SK-N-SH (cell line): ENCODE results near the gene PHACTR2.

Experiments
- CHD2 ChIP-seq: fragments of 150-350 bp; IDR thresholded peaks from 2 replicates; pipeline ENCODE4 v1.6.1; 2018; ENCODE audit warnings: low read length; ENCODE audit not compliant: partially characterized antibody
- CTCF ChIP-seq: fragments of 200-600 bp; sonication (generic); IDR thresholded peaks from 2 replicates; pipeline ENCODE4 v1.6.1; 2017; ENCODE audit warnings: antibody characterized with exemption, mild to moderate bottlenecking, moderate library complexity
- EP300 ChIP-seq, 2 experiments: IDR thresholded peaks; 2 replicates each; pipeline versions ENCODE4 v1.4.0 to v1.6.1; 2012; ENCODE audit warnings: borderline replicate concordance in 1 of 2, low read depth in 1 of 2, low read length in 1 of 2
- MAX ChIP-seq: IDR thresholded peaks from 2 replicates; pipeline ENCODE4 v1.4.0; 2012; ENCODE audit warnings: low read depth
- POLR2AphosphoS5 ChIP-seq: IDR thresholded peaks from 2 replicates; pipeline ENCODE4 v1.6.1; 2012; ENCODE audit warnings: low read depth, low read length
- RCOR1 ChIP-seq: fragments of 150-350 bp; IDR thresholded peaks from 2 replicates; pipeline ENCODE4 v1.6.1; 2017; ENCODE audit warnings: antibody characterized with exemption, low read length
- TF ChIP-seq, protein P1 (sequence below): IDR thresholded peaks from 2 replicates; pipeline ENCODE4 v1.6.1; 2012; ENCODE audit warnings: mild to moderate bottlenecking, low read depth, low read length, moderate library complexity

- TF ChIP-seq CTCF (no peak), CHD2 (no peak), RCOR1 (no peak), EP300 (IDR thresholded peaks at IDR 0.05; ENCODE audit: borderline replicate concordance in 1 of 2, low read depth in 1 of 2, low read length in 1 of 2) (no peak), MAX (no peak), POLR2AphosphoS5 (no peak)
- TF ChIP-seq, protein P1, sequence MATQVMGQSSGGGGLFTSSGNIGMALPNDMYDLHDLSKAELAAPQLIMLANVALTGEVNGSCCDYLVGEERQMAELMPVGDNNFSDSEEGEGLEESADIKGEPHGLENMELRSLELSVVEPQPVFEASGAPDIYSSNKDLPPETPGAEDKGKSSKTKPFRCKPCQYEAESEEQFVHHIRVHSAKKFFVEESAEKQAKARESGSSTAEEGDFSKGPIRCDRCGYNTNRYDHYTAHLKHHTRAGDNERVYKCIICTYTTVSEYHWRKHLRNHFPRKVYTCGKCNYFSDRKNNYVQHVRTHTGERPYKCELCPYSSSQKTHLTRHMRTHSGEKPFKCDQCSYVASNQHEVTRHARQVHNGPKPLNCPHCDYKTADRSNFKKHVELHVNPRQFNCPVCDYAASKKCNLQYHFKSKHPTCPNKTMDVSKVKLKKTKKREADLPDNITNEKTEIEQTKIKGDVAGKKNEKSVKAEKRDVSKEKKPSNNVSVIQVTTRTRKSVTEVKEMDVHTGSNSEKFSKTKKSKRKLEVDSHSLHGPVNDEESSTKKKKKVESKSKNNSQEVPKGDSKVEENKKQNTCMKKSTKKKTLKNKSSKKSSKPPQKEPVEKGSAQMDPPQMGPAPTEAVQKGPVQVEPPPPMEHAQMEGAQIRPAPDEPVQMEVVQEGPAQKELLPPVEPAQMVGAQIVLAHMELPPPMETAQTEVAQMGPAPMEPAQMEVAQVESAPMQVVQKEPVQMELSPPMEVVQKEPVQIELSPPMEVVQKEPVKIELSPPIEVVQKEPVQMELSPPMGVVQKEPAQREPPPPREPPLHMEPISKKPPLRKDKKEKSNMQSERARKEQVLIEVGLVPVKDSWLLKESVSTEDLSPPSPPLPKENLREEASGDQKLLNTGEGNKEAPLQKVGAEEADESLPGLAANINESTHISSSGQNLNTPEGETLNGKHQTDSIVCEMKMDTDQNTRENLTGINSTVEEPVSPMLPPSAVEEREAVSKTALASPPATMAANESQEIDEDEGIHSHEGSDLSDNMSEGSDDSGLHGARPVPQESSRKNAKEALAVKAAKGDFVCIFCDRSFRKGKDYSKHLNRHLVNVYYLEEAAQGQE: no peak
These were observed 87.8 kb downstream of the PHACTR2 start for GRCh38 chr6:143765422-143766184.
